Epithelial cell of esophagus (primary cell): ENCODE results near the gene GPC6.
A peak's percentile ranks its signal among the peaks of the same experiment; 100 is the strongest.

Source experiments
- DNase-seq: peaks from one replicate; pipeline ENCODE4 v3.0.0; 2010; ENCODE audit warnings: low read depth
- H3K4me3 ChIP-seq: 2 replicates; pipeline ENCODE4 v1.5.1; 2011; ENCODE audit warnings: mild to moderate bottlenecking, low read length, control low read depth
- CTCF ChIP-seq: IDR thresholded peaks from 2 replicates; pipeline ENCODE4 v1.5.1; 2011; ENCODE audit warnings: low read depth, mild to moderate bottlenecking, low read length, control low read depth, inconsistent platforms; ENCODE audit not compliant: insufficient read depth; ENCODE audit errors: missing control alignments

Gene GPC6

GRCh38 chr13:93927431-93927830 lies 700.8 kb downstream of the GPC6 start:
- TF ChIP-seq CTCF = no peak
- no peak overlapping the region for H3K4me3 ChIP-seq
- no peak for DNase-seq

- DNase-seq = no peak
- no peak for TF ChIP-seq CTCF
- no peak overlapping the region for H3K4me3 ChIP-seq
Measured at GRCh38 chr13:93932901-93933300, 706.3 kb downstream of the GPC6 start.

GRCh38 chr13:93936901-93937300 lies 710.3 kb downstream of the GPC6 start:
- DNase-seq = no peak
- no peak overlapping the region for H3K4me3 ChIP-seq

DNA sequence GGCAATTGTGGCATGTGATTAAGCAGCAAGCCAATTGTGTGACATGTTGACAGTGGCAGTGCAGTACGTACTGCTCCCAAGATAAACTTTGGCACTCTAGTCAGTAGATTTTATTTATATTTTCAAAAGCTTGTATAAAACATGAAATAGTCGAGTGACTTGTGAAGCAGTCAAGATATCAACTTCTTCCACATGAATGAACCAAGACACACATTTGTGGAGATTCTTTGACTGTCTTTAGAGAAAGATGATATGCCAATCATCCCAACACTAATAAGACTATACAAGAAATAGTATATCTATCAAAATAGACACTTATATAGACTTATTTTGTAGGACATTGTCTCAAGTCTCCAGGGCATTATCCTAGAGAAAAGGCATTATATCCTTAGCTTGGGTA lies 714.8 kb downstream of the GPC6 start:
- DNase-seq = no peak
- H3K4me3 ChIP-seq = no peak overlapping the region
- no peak for TF ChIP-seq CTCF

More at GRCh38 chr13:93936901-93937300, 710.3 kb downstream of the GPC6 start:
- TF ChIP-seq CTCF = no peak

- no peak overlapping the region for H3K4me3 ChIP-seq
- TF ChIP-seq CTCF = no peak
- DNase-seq = peak; percentile 19
Measured at GRCh38 chr13:93942016-93942415, 715.4 kb downstream of the GPC6 start.

- H3K4me3 ChIP-seq = no peak overlapping the region
- no peak for TF ChIP-seq CTCF
- DNase-seq = no peak
Measured at GRCh38 chr13:93945621-93946020, 719.0 kb downstream of the GPC6 start.

DNA sequence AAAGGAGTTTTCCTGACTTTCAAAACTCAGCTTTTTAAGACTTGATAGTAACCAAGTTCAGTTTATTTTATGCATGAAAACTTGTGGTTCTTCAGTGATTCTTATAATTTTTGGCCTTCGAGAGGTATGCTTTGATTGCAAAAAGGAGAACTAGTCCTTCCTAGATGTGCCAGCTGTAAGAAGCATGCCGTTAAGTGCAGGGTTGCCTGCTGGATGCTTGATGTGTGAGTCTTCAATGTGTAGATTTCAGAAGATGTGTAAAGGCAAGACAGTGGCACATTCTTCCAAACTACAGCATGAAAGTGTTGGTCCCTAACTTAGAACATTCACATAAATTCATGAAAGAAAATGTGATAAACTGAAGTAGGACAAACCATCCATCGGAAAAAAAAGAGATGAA lies 720.4 kb downstream of the GPC6 start:
- no peak overlapping the region for H3K4me3 ChIP-seq
- no peak for DNase-seq
- TF ChIP-seq CTCF = no peak
